Activated CD4-positive, alpha-beta T cell treated with anti-CD3 and anti-CD28 coated beads, Interleukin-2, amount 10 ng/mL, durations not matched to agents 24 days and 14 days (primary cell): ENCODE results near the gene USP7. TPM values are rescaled to one million over a fixed set of nuclear protein-coding genes. Genes with fewer than 3 reads are reported as not detected.

Experiments
- DNase-seq: peaks from one replicate; pipeline ENCODE4 v3.0.0; 2022
- H3K27ac Mint-ChIP-seq: one replicate; pipeline ENCODE4 v1.8.0; 2022; ENCODE audit warnings: mild to moderate bottlenecking, mixed read lengths
- H3K27me3 Mint-ChIP-seq: one replicate; pipeline ENCODE4 v1.8.0; 2022; ENCODE audit warnings: mixed read lengths
- H3K36me3 Mint-ChIP-seq: one replicate; pipeline ENCODE4 v1.8.0; 2022; ENCODE audit warnings: low read depth, mild to moderate bottlenecking, mixed read lengths
- H3K4me1 Mint-ChIP-seq: one replicate; pipeline ENCODE4 v1.8.0; 2021; ENCODE audit warnings: mixed read lengths
- H3K4me3 Mint-ChIP-seq: one replicate; pipeline ENCODE4 v1.8.0; 2022; ENCODE audit warnings: mild to moderate bottlenecking, moderate library complexity, mixed read lengths
- H3K9me3 Mint-ChIP-seq: one replicate; pipeline ENCODE4 v1.8.0; 2021; ENCODE audit warnings: mixed read lengths
- intact Hi-C: fragments of 100-400 bp; cut with micrococcal nuclease; formaldehyde crosslinking; loops from one replicate; pipeline ENCODE4 v1.15.1; 2023
- total RNA-seq: library from RNA; stranded (reverse); gene quantifications from 2 replicates; pipeline ENCODE4 v1.2.3, GENCODE V29; 2022

USP7 gene
- total RNA-seq, 1 donor from 2014 or later: 186 TPM

DNA sequence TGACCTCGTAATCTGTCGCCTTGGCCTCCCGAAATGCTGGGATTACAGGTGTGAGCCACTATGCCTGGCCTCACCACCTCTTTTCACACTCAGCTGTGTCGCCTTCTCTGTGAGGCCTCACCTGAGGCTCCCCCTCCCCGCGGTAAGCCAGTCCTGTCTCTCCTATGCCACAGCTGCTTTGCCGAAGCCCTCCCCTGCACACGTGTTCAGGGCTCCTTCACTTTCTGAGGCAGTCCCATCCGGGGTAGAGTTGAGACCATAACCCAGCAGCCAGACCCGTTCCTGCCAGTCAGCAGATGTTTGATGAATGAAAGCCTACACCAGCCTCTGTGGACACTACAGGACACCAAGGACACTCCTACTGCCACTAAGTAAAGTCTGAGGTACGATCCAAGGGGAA is 10.6 kb downstream of the USP7 start:
- Mint-ChIP-seq H3K4me1 (peaks cover 72% of the 10 kb centered on the region), H3K9me3 (no peaks in the 10 kb centered on the region), H3K4me3 (no peak overlapping the region), H3K36me3 (no peaks in the 10 kb centered on the region), H3K27me3 (no peaks in the 10 kb centered on the region), H3K27ac (no peak overlapping the region)
- DNase-seq: no peak
- intact Hi-C loops: no loop called here

DNA sequence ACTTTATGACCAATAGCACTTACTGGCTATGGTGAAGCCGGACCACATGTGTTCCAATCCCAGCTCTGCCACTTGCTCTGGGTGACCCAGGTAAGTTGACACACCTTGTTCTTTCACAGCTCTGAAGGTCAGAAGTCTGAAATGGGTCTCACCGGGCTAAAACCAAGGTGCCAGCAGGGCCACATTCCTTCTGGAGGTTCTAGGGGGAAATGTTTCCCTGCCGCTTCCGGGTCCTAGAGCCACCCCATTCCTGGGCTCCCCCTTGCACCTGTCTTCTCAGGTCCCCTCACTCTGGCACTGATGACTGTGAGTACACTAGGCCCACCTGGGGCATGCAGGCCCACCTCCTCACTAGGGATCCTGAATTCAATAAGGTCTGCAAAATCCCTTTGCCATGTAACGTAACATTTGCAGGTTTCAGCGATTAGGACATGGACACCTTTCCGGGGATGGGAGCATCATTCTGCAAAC is 11.4 kb downstream of the USP7 start:
- DNase-seq: no peak
- H3K4me1 Mint-ChIP-seq: peaks cover 73% of the 10 kb centered on the region
- H3K36me3 Mint-ChIP-seq: no peaks in the 10 kb centered on the region
- H3K27ac Mint-ChIP-seq: no peak overlapping the region
- intact Hi-C loops: no loop called here
- H3K27me3 Mint-ChIP-seq: no peaks in the 10 kb centered on the region
- no peak overlapping the region for H3K4me3 Mint-ChIP-seq
- H3K9me3 Mint-ChIP-seq: no peaks in the 10 kb centered on the region

DNA sequence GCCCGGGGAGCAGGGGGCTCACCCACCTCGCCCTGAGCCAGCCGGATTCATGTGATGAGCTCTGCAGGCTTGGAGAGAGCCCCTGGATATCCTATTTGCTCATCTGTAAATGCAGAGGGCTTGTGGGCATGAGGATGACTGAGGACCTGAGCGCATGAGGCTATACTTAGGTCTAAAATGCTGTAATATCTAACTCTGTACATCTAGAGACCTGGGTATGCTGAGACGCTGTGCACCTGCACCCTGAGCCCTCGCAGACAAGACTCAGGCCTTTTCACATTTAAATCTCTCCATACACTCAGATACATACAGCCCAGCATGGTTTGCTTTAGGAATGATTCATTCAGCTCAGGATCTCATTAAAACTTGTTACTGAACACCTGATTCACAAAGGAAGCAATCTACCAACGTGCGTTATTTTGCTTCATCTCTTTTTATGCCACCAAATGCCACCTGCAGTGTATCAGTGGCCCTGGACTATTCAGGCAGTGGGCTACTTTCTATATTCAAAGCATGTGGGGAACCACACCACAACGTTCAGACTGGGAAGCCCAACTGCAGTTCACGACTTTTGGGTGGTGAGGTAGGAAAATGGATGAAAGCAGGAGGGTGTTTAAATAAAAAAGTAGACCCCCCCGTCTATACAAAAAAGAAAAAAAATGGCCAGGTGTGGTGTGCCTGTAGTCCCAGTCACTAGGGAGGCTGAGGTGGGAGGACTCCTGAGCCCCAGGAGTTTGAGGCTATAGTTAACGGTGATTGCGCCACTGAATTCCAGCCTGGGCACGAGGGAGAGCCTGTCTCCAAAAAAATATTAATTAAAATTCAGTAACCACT is 12.0 kb downstream of the USP7 start:
- DNase-seq: no peak
- no peaks in the 10 kb centered on the region for H3K9me3 Mint-ChIP-seq
- H3K27me3 Mint-ChIP-seq: no peaks in the 10 kb centered on the region
- no peaks in the 10 kb centered on the region for H3K36me3 Mint-ChIP-seq
- peak overlapping the region; percentile 23 for H3K4me3 Mint-ChIP-seq
- intact Hi-C loops: no loop called here
- H3K4me1 Mint-ChIP-seq: peaks cover 66% of the 10 kb centered on the region
- peak overlapping the region; percentile 68 for H3K27ac Mint-ChIP-seq

DNA sequence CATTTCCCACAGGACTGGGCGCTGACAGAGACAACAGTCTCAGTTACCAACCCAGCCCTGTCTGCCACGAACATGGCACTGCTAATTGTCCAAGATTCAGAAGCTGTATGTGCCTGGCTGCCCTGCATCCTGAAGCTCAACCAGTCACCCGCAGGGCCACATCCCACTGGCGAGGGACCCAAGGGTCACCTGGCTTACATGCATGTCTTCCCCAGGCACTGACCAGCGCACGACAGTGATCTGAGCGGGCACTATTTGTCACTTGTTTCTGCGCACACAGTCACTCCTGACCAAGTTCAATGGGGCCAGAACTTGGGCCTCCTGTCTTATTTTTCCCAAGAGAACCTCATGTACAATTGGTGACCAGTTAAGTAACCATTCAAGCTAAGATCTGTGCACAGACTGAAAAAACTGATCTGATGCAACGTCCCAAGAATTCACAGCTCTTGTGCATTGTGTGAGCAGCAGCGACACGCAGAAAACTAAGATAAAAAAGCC is 13.1 kb downstream of the USP7 start:
- intact Hi-C loops: loop anchor here (1.0 kb wide), 1 partner anchor 8 kb away; no protein-coding TSS in a partner anchor

DNA sequence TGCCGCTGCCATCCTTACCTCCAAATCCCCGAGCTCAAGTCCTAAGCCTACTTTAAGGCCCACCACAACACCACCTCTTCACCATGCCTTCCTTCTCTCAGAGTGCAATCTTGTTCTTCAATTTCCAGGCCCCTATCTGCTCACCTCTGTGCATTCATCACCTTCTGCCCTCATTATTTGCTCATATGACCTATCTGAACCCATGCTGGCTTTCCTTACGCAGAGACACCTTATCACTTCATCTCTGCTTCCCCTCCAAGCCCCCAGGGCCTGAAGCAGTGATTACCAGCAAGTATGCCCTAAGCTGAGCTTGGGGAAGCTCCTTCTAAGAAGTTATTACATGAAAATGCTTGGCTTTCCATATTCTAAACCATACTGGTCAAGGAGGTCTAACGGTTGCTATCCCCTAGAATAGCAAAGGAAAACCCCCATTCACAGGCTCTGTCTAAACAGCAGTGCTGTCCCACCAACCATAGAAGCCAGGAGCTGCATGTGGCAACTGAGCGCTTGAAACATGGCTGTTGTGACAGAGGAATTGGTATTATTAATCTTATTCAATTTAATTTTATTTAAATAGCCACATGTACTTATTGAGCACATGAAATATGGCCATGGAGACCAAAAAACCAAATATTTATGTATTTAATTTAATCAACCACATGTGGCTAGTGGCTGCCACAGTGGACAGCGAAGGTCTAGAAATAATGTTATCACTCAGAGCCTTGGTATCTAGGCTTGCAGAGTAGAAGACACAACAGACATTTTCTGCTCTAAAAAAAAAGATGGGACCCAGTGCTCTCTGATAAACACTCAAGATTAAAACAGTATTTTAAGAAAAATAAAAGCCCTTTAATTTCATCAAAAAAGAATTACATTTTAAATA is 13.9 kb downstream of the USP7 start:
- Mint-ChIP-seq H3K4me1 (peaks cover 72% of the 10 kb centered on the region), H3K9me3 (no peaks in the 10 kb centered on the region), H3K27ac (peak overlapping the region; percentile 1), H3K4me3 (no peak overlapping the region), H3K27me3 (no peaks in the 10 kb centered on the region), H3K36me3 (peaks cover 1% of the 10 kb centered on the region)
- DNase-seq: no peak
- intact Hi-C loops: loop anchor here (1.0 kb wide), 1 partner anchor 9 kb away; no protein-coding TSS in a partner anchor

More for the DNA sequence above, 13.1 kb downstream of the USP7 start:
- no peak overlapping the region for H3K27ac Mint-ChIP-seq
- no peak overlapping the region for H3K4me3 Mint-ChIP-seq
- peaks cover 1% of the 10 kb centered on the region for H3K36me3 Mint-ChIP-seq
- no peak for DNase-seq
- no peaks in the 10 kb centered on the region for H3K27me3 Mint-ChIP-seq
- peaks cover 66% of the 10 kb centered on the region for H3K4me1 Mint-ChIP-seq
- no peaks in the 10 kb centered on the region for H3K9me3 Mint-ChIP-seq

DNA sequence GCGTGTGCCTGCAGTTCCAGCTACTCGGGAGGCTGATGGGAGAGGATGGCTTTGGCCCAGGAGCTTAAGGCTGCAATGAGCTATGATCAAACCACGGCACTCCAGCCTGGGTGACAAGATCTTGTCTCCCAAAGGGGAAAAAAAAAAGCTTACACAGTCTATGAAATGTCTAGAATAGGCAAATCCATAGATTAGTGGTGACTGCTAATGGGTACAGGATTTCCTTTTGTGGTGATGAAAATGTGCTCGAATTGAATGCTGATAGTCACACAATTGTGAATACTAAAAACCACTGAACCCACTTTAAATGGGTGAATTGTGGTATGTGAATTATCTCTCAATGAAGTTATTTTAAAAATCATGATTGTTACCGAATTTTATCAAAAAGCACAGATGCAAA is 14.9 kb downstream of the USP7 start:
- Mint-ChIP-seq H3K4me1 (peaks cover 77% of the 10 kb centered on the region), H3K27me3 (no peaks in the 10 kb centered on the region), H3K4me3 (no peak overlapping the region), H3K36me3 (peaks cover 3% of the 10 kb centered on the region), H3K27ac (no peak overlapping the region), H3K9me3 (no peaks in the 10 kb centered on the region)
- DNase-seq: no peak
- intact Hi-C loops: no loop called here

DNA sequence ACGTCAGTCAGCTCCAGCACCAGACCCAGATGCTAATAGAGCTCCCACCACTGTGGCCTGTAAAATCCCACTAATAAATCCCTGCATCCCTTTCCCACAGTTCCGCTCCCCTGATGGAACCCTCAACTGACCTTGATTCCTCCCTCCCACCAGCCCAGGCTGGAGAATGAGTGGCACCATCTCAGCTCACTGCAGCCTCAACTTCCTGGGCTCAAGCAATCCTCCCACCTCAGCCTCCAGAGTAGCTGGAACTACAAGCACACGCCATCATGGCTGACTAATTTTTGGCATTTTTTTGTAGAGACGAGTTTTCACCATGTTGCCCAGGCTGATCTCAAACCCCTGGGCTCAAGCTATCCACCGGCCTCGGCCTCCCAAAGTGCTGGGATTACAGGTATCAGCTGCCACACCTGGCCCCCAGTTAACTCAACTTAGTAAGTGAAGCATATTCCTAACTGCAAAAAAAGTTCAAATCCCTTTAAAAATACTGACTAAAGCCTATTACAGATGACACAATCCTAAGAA is 15.6 kb downstream of the USP7 start:
- Mint-ChIP-seq H3K9me3 (no peaks in the 10 kb centered on the region), H3K27ac (no peak overlapping the region), H3K4me3 (no peak overlapping the region)

DNA sequence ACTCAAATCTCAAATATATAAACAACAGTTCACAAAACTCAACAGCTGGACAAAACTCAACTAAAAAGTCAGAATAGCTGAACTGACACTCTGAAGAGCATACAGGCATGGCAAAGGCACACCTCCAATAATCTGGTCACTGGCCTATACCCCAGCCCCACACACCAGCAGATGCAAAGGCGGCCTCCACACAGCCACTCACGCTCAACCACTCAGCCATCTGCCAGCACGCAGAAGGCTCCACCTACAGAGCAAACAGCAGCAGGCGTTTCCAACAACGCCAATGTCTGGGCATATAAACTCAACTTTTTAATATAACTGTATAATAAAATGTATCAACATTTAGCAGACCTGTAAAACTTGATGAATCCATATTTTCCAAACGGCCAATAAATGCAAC is 17.2 kb downstream of the USP7 start:
- no peak overlapping the region for H3K27ac Mint-ChIP-seq
- H3K9me3 Mint-ChIP-seq: no peaks in the 10 kb centered on the region
- H3K36me3 Mint-ChIP-seq: peaks cover 6% of the 10 kb centered on the region
- intact Hi-C loops: no loop called here
- no peak for DNase-seq
- H3K4me3 Mint-ChIP-seq: no peak overlapping the region
- H3K27me3 Mint-ChIP-seq: no peaks in the 10 kb centered on the region
- peaks cover 75% of the 10 kb centered on the region for H3K4me1 Mint-ChIP-seq

More for the DNA sequence above, 15.6 kb downstream of the USP7 start:
- Mint-ChIP-seq H3K4me1 (peaks cover 81% of the 10 kb centered on the region), H3K27me3 (no peaks in the 10 kb centered on the region), H3K36me3 (peaks cover 3% of the 10 kb centered on the region)
- intact Hi-C loops: no loop called here
- DNase-seq: no peak

DNA sequence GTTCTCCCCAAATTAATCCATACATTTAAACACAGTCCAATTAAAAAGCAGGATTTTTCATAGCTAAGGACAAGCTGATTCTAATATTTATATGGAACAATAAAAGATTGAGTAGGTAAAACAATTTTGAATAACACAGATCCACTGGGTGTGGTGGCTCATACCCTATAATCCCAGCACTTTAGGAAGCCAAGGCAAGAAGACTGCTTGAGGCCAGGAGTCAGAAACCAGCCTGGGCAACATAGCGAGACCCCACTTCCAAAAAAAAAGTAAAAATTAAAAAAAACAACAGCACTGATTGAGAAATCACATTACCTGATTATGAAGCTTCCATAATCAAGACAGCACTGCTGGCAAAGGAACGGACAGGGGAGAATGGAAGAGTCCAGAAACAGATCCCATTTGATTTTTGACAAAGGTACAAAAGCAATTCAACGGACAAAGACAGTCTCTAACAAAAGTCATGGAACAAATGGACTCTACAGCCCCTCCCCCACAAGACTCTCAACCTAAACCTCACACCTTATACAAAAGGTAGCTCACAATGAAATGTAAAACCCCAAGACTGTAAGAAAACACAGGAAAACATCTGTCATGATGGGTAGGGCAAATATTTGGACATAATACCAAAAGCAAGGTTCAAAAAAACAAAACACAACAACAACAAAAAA is 17.9 kb downstream of the USP7 start:
- Mint-ChIP-seq H3K27me3 (no peaks in the 10 kb centered on the region), H3K4me3 (no peak overlapping the region), H3K27ac (no peak overlapping the region), H3K4me1 (peaks cover 71% of the 10 kb centered on the region), H3K9me3 (no peaks in the 10 kb centered on the region), H3K36me3 (peaks cover 6% of the 10 kb centered on the region)
- no peak for DNase-seq
- intact Hi-C loops: loop anchor here (2.0 kb wide), 1 partner anchor 15 kb away; no protein-coding TSS in a partner anchor

DNA sequence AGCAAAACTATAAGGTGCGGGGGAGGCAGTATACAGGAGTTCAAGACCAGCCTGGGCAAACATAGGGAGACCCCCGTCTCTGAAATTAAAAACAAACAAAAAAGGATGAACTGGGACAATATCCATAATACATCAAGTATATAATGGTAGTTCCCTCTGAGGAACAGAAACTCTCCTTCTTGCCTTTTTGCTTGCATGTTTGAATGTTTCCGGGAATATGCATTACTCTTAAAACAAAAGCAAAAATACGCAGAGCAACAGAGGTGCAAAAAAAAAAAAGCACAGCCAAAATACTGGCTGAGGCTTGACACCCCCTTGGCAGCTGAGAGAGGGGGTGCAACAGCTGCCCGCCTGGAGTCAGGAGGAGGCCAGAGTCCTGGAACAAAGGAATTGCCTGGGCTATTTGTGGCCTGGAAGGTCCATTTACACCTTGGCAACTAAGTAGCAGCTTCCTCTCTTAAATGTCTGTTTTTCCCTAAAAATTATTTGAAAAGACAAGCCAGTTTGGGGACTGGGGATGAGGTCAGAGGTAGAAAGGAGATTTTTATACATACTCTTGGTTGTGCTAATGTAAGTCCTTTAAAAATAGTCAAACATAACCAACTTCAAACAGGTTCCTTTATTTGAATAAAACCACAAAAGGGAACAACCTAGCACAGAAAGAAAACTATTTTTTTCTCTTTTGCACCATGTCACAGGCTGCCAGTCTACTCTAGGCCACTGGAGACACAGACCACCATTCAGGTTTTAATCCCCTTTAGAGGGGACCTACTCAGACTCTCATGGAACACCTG is 19.5 kb downstream of the USP7 start:
- H3K4me3 Mint-ChIP-seq: peak overlapping the region; percentile 66
- H3K36me3 Mint-ChIP-seq: peaks cover 6% of the 10 kb centered on the region
- no peaks in the 10 kb centered on the region for H3K27me3 Mint-ChIP-seq
- no peaks in the 10 kb centered on the region for H3K9me3 Mint-ChIP-seq
- no peak for DNase-seq
- H3K4me1 Mint-ChIP-seq: peaks cover 65% of the 10 kb centered on the region
- intact Hi-C loops: loop anchor here (2.0 kb wide), 1 partner anchor 17 kb away; no protein-coding TSS in a partner anchor
- H3K27ac Mint-ChIP-seq: peak overlapping the region; percentile 72

DNA sequence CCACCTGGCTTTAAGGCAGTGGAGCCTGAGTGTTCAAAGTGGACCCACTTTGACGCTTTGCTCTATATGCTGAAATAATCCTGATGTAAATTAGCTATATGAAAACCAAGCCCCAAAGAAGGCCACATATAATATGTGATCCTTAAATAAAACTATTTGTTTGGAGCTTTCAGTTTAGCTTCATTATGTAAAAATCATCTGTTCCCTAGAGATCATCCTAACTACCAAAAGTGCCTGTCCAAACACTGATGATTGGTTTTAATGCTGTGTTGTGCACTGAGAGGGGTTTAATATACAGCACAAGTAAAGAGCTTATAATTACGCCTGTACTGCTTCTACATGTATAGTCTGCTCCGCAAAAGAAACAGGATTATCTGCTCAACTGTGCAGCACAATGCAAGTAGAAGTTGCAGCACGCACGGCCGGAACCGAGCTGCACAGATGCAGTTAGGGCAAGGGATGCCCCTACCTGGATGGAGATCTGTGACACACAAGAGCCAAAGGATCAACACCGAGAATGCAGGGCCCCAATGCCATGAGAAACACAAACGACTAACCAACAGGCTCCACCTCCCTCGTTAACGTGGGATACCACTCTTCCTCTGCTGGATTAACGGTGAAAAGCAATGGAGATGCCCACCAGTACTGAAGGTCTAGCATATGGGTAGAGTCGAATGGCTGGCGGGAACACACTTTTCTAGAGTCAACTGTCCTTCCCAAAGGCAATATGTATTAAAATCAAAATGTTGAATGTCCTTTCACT is 20.5 kb downstream of the USP7 start:
- Mint-ChIP-seq H3K27me3 (no peaks in the 10 kb centered on the region), H3K36me3 (peaks cover 6% of the 10 kb centered on the region), H3K4me3 (no peak overlapping the region), H3K4me1 (peaks cover 65% of the 10 kb centered on the region), H3K9me3 (no peaks in the 10 kb centered on the region), H3K27ac (no peak overlapping the region)
- no peak for DNase-seq
- intact Hi-C loops: no loop called here

DNA sequence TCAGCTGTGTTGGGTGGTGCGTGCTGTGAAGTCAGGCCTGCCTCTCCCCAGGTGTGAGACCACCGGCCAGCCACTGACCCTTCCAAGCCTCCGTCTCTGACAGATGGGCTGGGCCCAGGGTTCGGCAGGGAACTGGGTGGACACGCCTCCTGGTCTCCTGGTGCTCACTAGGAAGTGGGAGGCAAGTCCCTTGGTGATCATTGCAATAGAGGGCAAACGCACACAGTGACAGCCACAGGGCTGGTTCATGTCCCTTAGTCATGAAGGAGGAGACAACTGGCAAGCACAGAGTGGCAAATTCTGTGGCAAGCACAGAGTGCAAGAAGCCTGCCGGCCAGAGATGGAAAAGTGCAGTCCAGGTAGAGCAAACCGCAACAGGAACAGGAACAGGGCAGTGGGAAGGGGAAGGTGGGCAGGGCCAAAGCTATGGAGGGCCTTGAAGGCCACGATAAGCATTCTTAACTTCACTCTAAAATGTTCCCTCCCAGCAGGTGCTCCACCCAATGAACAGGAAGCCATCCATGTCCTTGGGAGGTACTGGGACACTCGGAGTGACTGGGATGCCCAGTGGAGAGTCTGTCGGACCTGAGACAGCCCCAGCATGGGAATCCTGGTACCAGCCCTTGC is 21.9 kb downstream of the USP7 start:
- intact Hi-C loops: no loop called here
- no peak for DNase-seq
- H3K4me1 Mint-ChIP-seq: peaks cover 66% of the 10 kb centered on the region
- H3K27me3 Mint-ChIP-seq: no peaks in the 10 kb centered on the region
- peaks cover 6% of the 10 kb centered on the region for H3K36me3 Mint-ChIP-seq
- H3K9me3 Mint-ChIP-seq: no peaks in the 10 kb centered on the region
- no peak overlapping the region for H3K4me3 Mint-ChIP-seq
- no peak overlapping the region for H3K27ac Mint-ChIP-seq
